Nucleus accumbens (tissue), 56 donors: Measurements from ENCODE around the gene USP10.

Experiments used
- DNase-seq, 56 donors: peaks; one replicate each; lab custom pipeline; 2025; lab: John Stamatoyannopoulos, UW

Gene USP10

GRCh38 chr16:84819644-84820304 lies 120.0 kb downstream of the USP10 start, which contains the start of gene CRISPLD2:
CRISPLD2 (plus strand) TSS chr16:84819985; CDS start chr16:84838496, 18,511 bp downstream.
- DNase-seq = peak; percentile 15 to 95 (median 78)

GRCh38 chr16:84820305-84820684 lies 120.5 kb downstream of the USP10 start:
- no peak for DNase-seq

DNA sequence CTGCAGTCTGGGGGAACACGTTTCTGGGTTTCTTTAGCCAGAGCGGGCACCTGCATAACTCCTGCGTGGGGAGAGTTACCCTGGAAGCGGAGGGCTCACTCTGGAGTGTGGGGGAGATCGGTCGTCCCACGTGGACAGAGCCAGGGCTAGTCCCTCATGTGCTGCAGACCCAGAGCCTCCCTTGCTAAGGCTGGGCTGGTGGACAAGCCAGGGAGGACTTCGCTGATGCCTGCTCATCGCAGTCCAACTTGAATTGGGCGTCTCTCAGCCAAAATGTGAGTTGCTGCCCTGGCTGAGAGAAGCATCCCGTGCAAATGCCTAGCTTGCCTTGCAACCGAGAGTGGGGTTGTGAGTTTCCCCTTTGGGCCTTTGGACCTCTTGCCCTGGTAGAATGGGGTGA lies 121.0 kb downstream of the USP10 start:
- no peak for DNase-seq

GRCh38 chr16:84821179-84821578 lies 121.4 kb downstream of the USP10 start:
- no peak for DNase-seq

DNA sequence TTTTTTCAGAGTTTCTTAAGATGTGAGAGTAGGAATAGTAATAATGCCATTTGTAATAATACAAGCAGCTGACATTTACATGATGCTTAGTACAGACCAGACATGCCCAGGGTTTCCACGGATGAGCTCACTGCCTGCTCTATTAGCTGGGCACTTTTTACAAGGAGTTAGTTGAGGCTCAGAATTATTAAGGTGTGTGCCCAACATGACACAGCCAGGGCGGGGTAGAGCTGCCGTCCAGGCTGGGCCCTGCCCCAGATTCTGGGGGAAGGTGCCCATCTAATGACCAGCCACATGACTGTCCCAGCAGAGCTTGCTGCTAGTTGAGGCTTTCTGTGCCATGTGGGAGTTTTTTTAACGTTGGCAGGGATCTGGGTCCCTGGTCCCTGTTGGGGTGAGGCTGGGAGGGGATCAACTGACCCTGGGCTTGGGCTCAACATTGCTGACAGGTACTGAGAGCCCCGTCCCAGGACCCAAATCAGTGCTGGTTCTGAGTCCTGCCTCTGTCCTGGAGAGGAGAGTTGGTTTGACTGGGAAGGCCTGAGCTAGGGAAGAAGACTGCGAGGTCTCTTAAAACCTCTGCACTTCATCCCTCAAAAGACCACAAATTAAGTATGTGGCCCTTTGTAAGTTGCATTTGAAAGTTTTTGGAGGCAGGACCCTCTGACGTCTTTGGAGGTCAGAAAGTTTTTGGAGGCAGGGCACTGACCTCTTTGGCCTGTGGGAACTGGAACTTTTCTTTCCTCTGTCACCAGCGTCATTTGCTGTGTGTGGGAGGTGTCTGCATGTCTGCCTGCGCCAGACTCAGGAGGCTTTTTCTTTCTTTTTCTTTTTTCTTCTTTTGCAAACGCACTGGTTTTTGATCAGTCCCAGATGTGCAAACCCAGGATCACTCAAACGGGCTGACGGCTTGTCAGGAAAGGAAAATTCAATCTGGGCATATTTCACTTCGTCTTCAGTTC lies 122.2 kb downstream of the USP10 start:
- DNase-seq = no peak

GRCh38 chr16:84822990-84823389 lies 123.2 kb downstream of the USP10 start:
- no peak for DNase-seq

DNA sequence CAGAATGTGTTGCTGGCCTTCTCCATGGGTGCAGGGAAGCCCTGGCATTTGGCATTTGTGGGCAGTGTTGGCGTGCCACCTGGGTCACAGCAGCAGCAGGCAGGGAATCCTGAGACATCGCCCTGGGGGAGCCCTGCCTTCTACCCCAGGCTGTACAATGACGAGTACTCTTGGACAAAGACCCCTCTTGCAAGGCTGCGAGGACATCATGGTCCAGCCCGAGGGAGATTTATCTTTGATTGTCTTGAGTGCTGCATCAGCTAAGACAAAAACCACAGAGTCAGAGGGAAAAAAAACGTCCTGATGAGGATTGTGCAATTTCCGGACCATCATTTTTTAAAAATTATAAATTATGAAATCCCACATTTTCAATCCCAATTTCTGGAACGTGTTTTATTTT lies 123.7 kb downstream of the USP10 start:
- DNase-seq = no peak

- no peak for DNase-seq
Observed at GRCh38 chr16:84823926-84824325, 124.1 kb downstream of the USP10 start.

- DNase-seq = no peak
Observed at GRCh38 chr16:84825896-84826557, 126.2 kb downstream of the USP10 start.

DNA sequence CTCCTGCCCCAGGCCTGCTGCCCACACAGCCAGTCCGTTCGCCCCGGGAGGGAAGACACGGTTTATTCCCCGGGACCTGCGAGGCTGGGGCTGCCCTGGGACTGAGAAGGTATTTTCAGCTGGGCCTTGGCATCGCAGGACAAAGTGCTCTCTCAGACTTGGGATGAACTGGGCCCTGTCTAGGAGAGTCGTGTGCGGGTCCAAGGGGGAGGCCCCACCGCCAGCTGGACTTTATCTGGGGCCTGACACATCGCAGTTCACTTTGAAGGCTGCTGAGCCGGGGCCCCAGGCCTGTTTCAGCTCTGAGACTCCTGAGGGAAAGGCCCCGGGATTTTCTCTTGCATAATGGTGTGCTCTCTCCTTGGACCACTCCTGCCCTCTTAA lies 126.8 kb downstream of the USP10 start:
- DNase-seq = peak in 1 of 56 donors; percentile 2

DNA sequence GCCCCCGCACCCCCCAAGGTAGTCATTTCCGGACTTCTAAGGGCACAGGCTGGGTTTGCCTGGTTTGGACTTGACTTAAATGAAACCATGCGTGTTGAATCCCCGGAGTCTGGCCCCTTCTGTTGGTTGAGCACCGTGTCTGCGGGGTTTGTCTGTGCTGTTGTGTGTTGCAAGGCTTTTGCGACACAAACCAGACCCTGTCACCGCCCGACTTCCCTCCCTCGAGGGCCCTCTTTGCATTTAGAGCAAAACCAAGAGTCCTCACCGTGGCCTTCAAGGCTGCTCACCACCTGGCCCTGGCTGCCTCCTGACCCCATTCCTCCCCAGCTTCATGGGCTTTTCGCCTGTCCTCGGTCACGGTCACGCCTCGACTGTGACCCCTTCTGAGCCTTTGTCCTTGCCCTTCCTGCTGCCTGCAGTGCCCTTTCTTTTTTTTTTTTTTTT lies 127.4 kb downstream of the USP10 start:
- DNase-seq = no peak

DNA sequence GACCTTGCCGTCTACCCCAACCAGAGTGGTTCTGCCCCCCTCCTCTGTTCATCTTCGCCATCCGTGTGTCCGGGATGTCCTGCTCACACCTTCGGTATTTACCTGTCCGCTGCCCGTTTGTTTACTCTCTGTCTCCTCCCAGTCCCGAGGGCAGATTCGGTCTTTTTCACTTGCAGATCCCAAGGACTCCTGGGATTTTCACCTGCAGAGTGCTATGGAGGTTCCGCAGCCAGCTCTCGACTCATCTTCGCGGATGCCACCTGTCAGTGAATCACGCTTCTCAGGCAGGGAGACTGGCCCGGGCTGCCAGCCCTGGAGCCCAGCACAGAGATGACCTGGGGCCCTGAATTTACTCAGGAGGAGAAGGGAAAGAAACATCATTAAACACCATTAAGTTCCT lies 128.1 kb downstream of the USP10 start:
- DNase-seq = no peak

GRCh38 chr16:84828322-84828721 lies 128.5 kb downstream of the USP10 start:
- DNase-seq = no peak
